Measurements from ENCODE around the gene TMC3. TPM values are rescaled to one million over a fixed set of nuclear protein-coding genes. Genes with fewer than 3 reads are reported as not detected.
A peak's percentile ranks its signal among the peaks of the same experiment; 100 is the strongest.

Gene TMC3
- total RNA-seq, 1 donor from 2014 or later, result not detected

DNA sequence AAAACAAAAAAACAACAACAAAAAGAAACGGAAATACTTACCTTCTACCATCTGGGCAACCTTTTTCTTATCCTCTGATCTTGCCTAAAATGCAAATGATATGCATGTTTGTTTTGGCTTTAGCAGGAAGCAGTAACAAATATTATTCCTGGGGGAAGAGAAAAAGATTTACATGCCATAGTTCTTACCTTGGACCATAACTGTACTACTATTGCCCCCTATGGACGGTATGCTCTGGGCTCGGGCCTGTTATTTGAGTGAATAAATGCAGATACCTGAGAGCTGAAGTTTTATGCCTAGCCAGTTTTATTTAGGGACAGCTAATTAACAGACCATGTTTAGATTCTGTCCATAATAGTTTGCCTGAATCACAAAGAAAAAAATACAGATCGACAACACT is 37.4 kb downstream of the TMC3 start:
- no peak overlapping the region for H3K27ac Mint-ChIP-seq (ENCODE audit: unreplicated experiment)
- H3K27me3 Mint-ChIP-seq (ENCODE audit: low read depth), result no peaks in the 10 kb centered on the region
- H3K4me3 Mint-ChIP-seq (ENCODE audit: unreplicated experiment), result no peak overlapping the region
- no peaks in the 10 kb centered on the region for H3K9me3 Mint-ChIP-seq (ENCODE audit: low read depth)
- TF ChIP-seq, protein P1, sequence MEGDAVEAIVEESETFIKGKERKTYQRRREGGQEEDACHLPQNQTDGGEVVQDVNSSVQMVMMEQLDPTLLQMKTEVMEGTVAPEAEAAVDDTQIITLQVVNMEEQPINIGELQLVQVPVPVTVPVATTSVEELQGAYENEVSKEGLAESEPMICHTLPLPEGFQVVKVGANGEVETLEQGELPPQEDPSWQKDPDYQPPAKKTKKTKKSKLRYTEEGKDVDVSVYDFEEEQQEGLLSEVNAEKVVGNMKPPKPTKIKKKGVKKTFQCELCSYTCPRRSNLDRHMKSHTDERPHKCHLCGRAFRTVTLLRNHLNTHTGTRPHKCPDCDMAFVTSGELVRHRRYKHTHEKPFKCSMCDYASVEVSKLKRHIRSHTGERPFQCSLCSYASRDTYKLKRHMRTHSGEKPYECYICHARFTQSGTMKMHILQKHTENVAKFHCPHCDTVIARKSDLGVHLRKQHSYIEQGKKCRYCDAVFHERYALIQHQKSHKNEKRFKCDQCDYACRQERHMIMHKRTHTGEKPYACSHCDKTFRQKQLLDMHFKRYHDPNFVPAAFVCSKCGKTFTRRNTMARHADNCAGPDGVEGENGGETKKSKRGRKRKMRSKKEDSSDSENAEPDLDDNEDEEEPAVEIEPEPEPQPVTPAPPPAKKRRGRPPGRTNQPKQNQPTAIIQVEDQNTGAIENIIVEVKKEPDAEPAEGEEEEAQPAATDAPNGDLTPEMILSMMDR (IDR thresholded peaks at IDR 0.05), result peak; percentile 72
- peaks cover 2% of the 10 kb centered on the region for H3K36me3 Mint-ChIP-seq (ENCODE audit: low read depth)
- DNase-seq (ENCODE audit: low spot score), result no peak
- H3K4me1 Mint-ChIP-seq (ENCODE audit: low read depth), result peaks cover 39% of the 10 kb centered on the region

DNA sequence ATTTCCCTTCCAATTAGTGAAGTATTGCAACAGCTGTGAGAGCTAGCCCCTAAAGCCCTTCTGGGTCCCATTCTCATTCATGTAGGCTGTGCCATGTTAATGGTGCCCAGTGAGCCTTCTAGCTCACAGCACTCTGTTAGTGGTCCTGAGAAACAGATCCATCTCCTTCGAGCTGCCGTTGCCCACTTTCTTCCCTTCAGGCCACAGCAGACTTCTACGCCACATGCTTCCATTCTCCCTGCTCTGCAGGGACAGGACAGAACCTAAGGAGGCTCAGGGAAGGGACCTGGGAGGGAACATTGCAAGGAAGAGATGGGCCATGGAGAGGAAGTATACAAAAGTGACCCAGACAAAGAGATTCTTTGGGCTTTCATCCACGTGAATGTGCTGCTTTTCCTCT is 38.4 kb downstream of the TMC3 start:
- DNase-seq (ENCODE audit: low spot score), result no peak
- no peaks in the 10 kb centered on the region for H3K9me3 Mint-ChIP-seq (ENCODE audit: low read depth)
- no peak overlapping the region for H3K4me3 Mint-ChIP-seq (ENCODE audit: unreplicated experiment)
- peaks cover 2% of the 10 kb centered on the region for H3K36me3 Mint-ChIP-seq (ENCODE audit: low read depth)
- H3K4me1 Mint-ChIP-seq (ENCODE audit: low read depth), result peaks cover 49% of the 10 kb centered on the region
- no peaks in the 10 kb centered on the region for H3K27me3 Mint-ChIP-seq (ENCODE audit: low read depth)
- H3K27ac Mint-ChIP-seq (ENCODE audit: unreplicated experiment), result no peak overlapping the region
- TF ChIP-seq, protein P1 (IDR thresholded peaks at IDR 0.05), result no peak

DNA sequence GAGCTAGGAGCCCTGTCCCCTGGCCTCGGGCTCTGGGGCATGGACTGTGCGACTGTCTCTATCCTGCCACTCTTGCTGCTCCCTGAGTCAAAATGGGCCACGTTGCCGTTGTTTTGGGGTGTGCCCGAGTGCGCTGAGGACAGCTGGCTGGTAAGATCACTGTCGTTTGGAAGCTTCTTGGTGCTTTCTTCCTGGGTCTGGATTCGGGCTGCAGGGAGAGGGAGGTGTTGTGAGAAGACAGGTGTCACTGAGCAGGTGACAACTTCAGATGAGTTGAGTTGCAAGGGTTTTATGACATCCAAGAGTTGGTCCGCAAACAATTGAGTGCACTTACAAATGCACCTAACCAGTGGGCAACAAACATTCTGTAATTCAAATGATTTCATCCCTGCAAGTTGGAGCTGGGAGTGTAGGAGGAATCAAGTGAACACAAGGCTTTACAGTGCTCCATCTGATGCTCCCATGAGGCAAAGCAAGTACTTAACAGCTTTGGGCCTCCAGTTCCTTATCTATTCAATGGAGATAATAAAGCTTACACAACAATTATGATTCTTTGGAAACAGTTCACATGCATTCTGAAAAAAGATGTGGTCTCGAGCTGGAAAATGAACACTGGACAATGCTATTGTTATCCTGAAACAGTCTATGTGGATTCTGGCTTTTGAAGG is 39.1 kb downstream of the TMC3 start:
- Mint-ChIP-seq H3K27me3 (ENCODE audit: low read depth) (no peaks in the 10 kb centered on the region), H3K4me3 (ENCODE audit: unreplicated experiment) (no peak overlapping the region), H3K36me3 (ENCODE audit: low read depth) (peaks cover 2% of the 10 kb centered on the region), H3K4me1 (ENCODE audit: low read depth) (peaks cover 51% of the 10 kb centered on the region), H3K27ac (ENCODE audit: unreplicated experiment) (no peak overlapping the region), H3K9me3 (ENCODE audit: low read depth) (no peaks in the 10 kb centered on the region)
- no peak for DNase-seq (ENCODE audit: low spot score)
- TF ChIP-seq, protein P1 (IDR thresholded peaks at IDR 0.05), result no peak

DNA sequence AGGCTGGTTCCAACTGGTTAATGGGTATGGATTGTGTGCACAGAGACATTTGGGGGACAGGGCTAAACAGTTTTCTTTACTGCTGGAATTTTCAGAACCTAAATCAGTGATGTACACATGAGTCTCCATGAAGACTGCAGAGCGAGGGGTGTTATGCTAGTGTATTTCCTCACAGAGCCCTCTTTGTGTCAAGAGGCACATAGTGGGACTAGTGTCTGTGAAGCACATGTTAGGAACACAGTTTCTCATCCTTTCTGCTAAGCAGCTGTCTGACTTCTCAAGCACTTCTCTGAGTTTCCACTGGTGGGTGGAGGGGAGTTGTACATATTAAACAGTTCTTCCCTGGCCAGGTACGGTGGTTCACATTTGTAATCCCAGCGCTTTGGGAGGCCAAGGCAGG is 40.6 kb downstream of the TMC3 start:
- H3K9me3 Mint-ChIP-seq (ENCODE audit: low read depth), result no peaks in the 10 kb centered on the region
- no peaks in the 10 kb centered on the region for H3K27me3 Mint-ChIP-seq (ENCODE audit: low read depth)
- TF ChIP-seq, protein P1 (IDR thresholded peaks at IDR 0.05), result no peak
- H3K4me1 Mint-ChIP-seq (ENCODE audit: low read depth), result peaks cover 41% of the 10 kb centered on the region
- H3K27ac Mint-ChIP-seq (ENCODE audit: unreplicated experiment), result no peak overlapping the region
- DNase-seq (ENCODE audit: low spot score), result no peak
- H3K36me3 Mint-ChIP-seq (ENCODE audit: low read depth), result peaks cover 2% of the 10 kb centered on the region
- H3K4me3 Mint-ChIP-seq (ENCODE audit: unreplicated experiment), result no peak overlapping the region

DNA sequence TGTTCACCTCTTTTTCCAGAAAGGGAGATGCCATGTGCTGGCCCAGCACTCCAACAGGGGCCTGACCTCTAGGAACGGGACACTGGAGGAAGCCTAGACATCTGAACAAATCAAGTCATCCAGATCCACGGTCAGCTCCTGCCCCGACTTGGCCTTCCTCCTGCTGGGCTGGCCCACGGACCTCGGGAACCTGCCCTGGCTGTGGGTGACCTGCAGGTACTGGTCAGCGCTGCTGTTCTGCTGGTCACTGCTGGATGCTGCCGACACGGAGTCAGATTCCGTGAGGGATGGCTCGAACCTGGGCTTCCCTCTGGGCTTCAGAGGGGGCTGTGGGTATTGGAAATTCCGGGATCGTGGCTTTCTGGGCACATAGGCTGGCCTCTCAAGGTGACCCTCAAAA is 41.7 kb downstream of the TMC3 start:
- no peak for DNase-seq (ENCODE audit: low spot score)
- H3K4me3 Mint-ChIP-seq (ENCODE audit: unreplicated experiment), result no peak overlapping the region
- no peaks in the 10 kb centered on the region for H3K27me3 Mint-ChIP-seq (ENCODE audit: low read depth)
- TF ChIP-seq, protein P1 (IDR thresholded peaks at IDR 0.05), result no peak
- peaks cover 2% of the 10 kb centered on the region for H3K36me3 Mint-ChIP-seq (ENCODE audit: low read depth)
- H3K9me3 Mint-ChIP-seq (ENCODE audit: low read depth), result no peaks in the 10 kb centered on the region
- no peak overlapping the region for H3K27ac Mint-ChIP-seq (ENCODE audit: unreplicated experiment)
- peaks cover 41% of the 10 kb centered on the region for H3K4me1 Mint-ChIP-seq (ENCODE audit: low read depth)
